Measurements from ENCODE around the gene RTEL1.

DNA sequence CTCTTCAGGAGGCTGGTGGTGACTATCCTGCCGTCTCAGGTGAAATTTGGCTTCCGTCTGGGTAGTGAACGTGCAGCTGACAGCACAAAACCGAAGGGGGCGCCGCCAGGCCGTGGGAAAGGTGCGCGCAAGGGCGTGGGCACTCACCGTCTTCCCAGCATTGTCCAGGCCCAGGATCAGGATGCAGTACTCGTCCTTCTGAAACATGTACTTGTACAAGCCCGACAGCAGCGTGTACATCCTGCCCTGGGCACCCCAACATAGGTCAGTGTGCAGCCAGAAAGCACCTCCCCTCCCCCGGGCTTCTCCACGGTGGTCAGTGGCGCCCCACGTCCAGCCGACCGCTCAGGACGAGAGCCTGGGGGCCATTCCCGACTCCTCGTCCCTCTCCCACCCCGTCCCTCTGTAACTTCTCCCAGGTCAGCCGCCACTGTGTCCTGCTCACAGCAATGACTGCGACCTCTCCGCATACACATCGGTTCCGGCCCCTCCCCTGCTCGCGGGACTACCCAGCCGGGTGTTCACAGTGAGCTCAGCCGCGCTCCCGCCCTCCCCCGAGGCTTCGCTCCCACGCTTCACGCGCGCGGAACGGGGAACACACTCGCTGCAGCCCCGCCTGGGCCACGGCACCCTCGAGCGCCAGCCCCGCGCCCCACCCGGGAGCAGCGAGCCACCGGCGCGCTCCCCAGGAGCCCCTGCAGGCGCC, 48.9 kb downstream of the RTEL1 start:
- TF ChIP-seq ZNF133 (tag by site-specific recombination; IDR thresholded peaks at IDR 0.05) (no peak), CTCF (tag by site-specific recombination; IDR thresholded peaks at IDR 0.05) (peak; percentile 79), ZBTB8A (tag by site-specific recombination; IDR thresholded peaks at IDR 0.05) (no peak), IKZF3 (tag by site-specific recombination; IDR thresholded peaks at IDR 0.05) (peak; percentile 34; the same call in 1 of the 2 replicates)
- TF ChIP-seq, protein P1, sequence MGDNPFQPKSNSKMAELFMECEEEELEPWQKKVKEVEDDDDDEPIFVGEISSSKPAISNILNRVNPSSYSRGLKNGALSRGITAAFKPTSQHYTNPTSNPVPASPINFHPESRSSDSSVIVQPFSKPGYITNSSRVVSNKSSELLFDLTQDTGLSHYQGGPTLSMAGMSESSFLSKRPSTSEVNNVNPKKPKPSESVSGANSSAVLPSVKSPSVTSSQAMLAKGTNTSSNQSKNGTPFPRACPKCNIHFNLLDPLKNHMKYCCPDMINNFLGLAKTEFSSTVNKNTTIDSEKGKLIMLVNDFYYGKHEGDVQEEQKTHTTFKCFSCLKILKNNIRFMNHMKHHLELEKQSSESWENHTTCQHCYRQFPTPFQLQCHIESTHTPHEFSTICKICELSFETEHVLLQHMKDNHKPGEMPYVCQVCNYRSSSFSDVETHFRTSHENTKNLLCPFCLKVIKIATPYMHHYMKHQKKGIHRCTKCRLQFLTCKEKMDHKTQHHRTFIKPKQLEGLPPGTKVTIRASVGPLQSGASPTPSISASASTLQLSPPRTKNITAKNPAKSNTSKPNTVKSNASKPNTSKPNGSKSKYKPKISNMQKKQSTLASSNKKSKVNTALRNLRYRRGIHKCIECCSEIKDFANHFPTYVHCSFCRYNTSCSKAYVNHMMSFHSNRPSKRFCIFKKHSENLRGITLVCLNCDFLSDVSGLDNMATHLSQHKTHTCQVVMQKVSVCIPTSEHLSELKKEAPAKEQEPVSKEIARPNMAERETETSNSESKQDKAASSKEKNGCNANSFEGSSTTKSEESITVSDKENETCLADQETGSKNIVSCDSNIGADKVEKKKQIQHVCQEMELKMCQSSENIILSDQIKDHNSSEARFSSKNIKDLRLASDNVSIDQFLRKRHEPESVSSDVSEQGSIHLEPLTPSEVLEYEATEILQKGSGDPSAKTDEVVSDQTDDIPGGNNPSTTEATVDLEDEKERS (tag by site-specific recombination; IDR thresholded peaks at IDR 0.05): no peak
- TF ChIP-seq, protein P2, sequence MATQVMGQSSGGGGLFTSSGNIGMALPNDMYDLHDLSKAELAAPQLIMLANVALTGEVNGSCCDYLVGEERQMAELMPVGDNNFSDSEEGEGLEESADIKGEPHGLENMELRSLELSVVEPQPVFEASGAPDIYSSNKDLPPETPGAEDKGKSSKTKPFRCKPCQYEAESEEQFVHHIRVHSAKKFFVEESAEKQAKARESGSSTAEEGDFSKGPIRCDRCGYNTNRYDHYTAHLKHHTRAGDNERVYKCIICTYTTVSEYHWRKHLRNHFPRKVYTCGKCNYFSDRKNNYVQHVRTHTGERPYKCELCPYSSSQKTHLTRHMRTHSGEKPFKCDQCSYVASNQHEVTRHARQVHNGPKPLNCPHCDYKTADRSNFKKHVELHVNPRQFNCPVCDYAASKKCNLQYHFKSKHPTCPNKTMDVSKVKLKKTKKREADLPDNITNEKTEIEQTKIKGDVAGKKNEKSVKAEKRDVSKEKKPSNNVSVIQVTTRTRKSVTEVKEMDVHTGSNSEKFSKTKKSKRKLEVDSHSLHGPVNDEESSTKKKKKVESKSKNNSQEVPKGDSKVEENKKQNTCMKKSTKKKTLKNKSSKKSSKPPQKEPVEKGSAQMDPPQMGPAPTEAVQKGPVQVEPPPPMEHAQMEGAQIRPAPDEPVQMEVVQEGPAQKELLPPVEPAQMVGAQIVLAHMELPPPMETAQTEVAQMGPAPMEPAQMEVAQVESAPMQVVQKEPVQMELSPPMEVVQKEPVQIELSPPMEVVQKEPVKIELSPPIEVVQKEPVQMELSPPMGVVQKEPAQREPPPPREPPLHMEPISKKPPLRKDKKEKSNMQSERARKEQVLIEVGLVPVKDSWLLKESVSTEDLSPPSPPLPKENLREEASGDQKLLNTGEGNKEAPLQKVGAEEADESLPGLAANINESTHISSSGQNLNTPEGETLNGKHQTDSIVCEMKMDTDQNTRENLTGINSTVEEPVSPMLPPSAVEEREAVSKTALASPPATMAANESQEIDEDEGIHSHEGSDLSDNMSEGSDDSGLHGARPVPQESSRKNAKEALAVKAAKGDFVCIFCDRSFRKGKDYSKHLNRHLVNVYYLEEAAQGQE (tag by site-specific recombination; IDR thresholded peaks at IDR 0.05): no peak

Measured in HEK293 (cell line).